GOT3 (cell line): ENCODE measurements around the gene FOXD3.
A peak's percentile ranks its signal among the peaks of the same experiment; 100 is the strongest.

ENCODE experiments used
- DNase-seq: peaks from one replicate; lab custom pipeline; 2025; ENCODE audit warnings: mixed read lengths; lab: John Stamatoyannopoulos, UW

The FOXD3 gene

DNA sequence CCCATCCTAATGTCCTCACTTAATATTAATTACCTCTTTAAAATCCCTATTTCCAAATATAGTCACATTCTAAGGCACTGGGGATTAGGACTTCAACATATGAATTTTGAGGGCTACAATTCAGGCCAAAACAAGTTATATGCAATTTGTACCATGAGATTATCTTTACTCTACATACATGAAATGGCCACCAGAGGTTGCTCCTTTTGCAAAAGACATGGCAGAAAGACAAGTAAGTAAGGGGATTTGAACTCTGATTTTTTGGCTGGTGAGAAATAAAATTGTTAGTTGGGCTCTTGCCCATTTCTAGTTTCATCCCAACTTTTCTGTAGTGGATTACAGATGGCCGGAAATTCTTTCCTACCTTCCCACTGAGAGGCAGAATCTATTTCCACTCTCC, 40.2 kb downstream of the FOXD3 start:
- no peak for DNase-seq

DNA sequence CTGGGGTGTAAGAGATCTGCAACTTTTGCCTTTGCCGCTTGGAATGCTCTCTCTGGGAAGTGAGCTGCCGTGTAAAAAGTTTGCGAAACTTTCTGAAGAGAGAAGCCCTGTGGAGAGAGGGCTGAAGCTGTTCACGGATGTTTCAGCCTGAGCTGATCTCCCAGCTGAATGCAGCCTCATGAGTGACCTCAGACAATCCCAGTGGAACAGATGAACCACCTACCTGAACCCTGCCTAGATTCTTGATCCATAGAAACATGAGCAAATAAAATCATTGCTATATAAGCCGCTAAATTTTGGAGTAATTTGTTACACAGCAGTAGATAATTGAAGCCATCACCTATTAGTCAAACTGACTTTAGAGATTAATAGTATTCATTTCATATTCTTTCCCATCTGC, 40.6 kb downstream of the FOXD3 start:
- DNase-seq, result no peak

DNA sequence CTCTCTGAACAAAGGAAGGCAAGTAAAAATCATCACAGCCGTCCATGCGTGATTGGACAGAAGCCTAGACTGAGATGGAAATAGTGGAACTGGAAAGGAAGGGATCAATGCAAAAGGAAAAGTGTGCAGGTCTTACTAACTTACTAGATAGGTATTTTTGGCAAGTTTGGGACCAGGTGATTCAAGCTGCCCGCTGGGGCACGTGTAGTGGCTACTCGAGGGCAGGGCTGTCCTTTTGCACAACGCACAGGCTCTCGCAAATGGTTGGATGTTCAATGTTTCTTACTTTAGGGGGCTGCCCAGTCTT, 44.5 kb downstream of the FOXD3 start:
- DNase-seq, result no peak

DNA sequence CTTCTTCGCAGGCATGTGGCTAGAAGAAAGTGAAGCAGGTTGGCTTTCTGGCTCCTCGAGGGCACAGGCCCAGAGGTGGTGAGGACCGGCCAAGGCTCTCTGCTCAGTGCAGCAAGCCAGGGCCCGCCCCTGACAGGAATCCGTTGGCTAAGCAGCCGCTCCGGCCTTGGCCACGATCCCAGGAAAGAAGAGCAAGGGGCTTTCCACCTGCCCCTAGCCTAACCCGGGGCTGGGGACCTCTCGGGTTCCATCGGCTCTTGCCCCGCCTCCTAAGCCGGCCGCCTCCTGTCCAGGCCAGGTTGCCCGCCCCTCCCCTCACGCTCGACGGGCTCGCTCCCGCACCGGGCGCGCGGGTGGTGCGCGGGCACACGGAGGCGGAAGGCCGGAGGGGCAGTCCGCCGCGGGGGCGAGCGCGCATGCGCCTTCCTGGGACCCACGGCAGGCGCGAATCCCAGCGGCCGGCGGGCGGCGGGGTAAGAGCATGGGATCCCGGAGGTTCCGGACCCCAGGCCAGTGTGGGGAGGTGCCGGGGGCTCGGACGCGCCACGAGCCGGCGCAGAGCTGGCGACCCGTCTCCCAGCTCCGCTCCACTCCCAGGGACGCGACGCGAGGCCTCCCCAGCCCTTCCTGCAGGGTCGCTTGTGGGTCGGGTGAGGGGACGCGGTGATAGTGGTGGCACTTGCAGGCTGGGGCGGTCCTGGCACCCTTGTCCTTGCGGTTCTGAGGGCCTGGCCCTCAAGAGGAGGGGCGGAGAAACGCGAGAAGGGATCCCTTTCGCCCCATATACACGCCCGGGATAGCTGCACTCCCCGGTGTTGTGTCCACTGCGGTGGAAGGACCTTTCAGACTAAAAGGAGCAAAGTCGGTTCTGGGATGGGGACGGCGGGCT, 45.1 kb downstream of the FOXD3 start, which contains the start of gene ALG6:
Gene ALG6, plus strand, starts transcription at position 413 of the 889 bp plus-strand sequence. CDS start 3,351 bp downstream, outside the sequence.
- peak; percentile 78 for DNase-seq

DNA sequence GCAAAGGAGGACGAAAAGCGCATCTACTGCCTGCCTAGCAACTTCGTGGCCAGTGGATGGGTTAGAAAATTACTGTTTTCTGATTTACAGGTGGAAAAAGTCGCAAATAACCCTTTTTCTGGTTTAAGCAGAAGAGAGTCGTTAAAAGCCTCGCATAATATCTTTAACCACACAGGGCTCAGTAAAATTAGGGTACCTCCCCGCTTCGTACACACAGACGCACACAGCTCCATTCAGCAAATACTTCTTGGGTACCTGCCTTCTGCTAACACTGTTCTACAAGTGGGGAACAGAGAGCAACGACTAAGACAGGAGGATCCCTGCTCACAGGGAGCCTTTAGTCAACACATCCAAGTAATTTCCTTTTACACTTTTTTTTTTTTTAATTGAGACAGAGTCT, 45.8 kb downstream of the FOXD3 start:
- DNase-seq, result no peak
